GM19452 (cell line): ENCODE measurements around the gene C3orf70.
A peak's percentile ranks its signal among the peaks of the same experiment; 100 is the strongest.

ENCODE experiments used
- ATAC-seq: cut with Tn5 transposase; IDR thresholded peaks from one replicate; pipeline ENCODE4 v1.9.1; 2021; ENCODE audit not compliant: unreplicated experiment

C3orf70 gene, protein sequence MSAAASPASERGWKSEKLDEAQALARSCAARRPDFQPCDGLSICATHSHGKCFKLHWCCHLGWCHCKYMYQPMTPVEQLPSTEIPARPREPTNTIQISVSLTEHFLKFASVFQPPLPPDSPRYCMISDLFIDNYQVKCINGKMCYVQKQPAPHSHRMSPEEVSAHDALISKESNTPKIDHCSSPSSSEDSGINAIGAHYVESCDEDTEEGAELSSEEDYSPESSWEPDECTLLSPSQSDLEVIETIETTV

DNA sequence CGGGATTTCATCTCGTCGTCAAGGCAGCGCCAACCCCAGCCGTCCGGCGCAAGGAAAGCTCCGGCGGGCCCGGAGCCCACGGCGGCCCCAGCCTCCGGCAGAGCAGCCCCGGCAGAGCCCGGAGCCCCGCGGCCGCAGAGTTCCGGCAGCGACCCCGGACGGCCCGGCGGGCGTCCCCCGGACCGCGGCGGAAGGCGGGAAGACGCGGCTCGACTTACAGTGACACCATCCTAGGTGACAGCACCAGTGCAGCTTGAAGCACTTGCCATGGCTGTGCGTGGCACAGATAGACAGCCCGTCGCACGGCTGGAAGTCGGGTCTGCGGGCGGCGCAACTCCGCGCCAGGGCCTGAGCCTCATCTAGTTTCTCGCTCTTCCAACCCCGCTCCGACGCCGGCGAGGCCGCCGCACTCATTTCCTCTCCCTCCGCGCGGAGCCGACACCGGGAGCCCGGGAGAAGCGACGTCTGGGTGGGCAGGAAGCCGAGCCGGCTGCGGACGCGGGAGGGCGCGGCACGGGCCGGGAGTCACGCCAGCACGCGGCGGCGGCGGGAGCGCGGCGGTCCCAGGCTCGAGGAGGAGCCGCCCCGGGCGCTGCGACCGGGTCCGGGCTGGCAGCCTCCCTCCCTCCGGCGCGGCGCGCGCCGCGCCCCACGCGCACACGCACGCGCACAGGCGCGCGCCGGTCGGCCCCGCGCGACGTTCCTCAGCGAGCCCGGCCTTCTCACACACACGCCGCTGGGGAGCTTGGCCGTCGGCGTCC, at the start of gene C3orf70:
TSS of gene C3orf70 (minus strand) at position 651 of the 761 bp plus-strand sequence. CDS start at position 414, 237 bp downstream.
- ATAC-seq: no peak

DNA sequence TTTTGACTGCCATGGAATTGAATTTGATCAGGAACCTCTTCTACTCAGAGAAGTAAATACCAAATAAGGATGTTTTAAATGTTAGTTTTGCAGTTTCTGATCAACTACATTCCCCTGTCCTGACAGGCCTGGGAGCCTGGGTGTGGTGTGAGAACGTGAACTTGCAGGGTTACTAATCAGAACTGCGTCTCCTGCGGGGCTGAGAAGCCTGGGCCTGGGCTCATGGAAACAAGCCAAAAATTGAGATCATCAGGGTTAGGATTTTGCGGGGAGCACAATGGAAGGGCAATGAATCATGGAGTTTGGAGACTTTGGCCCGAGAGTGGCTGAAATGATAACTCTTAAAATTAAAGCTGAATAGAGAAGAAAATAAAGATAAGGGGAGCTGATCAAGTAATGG, 47.8 kb upstream of the C3orf70 start:
- ATAC-seq: no peak

DNA sequence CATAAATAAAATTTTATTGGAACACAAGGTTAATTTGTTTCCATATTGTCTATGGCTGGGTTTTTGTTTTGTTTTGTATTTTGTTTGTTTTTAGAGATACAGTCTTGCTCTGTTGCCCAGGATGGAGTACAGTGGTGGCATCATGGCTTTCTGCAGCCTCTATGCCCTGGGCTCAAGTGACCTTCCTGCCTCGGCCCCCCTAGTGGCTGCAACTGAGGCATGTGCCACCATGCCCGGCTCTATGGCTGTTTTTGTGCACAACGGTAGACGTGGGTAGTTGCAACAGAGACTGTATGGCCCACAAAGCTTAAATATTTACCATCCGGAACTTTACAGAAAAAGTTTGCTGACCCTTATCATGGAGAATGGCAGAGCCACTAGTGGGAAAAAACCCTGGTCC, 46.8 kb upstream of the C3orf70 start:
- ATAC-seq: no peak

DNA sequence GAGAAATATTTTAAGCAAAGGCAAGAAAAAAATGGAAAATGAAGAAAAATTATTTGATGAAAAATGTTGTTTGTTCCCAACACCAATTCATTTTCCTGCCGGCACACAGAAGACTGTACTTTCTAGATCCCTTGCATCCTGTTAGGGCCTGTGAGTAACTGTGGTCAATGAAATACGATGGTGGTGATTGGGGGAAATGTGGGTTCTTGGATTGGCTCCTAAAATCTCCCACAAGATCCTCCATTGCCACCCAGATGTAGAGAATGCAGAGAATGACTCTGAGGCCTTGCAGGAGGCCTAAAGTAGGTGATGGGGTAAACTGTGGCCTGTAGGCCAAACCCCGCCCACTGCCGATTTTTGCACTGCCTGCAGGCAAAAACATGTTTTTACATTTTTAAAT, 46.3 kb upstream of the C3orf70 start:
- ATAC-seq: no peak

DNA sequence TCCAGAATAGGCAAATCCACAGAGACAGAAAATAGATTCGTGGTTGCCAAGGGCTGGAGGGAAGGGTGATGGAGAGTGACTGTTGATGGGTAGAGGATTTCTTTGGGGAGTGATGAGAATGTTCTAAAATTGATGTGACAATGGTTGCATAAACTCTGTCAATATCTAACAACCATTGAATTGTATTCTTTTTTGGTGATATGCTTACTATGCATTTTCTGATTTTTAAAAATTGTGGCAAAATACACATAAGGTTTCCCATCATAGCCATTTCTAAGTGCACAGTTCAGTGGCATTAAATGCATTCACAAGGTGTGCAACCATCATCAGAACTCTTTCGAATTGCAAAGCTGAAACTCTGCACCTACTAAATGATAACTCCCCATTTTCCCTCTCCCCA, 44.2 kb upstream of the C3orf70 start:
- no peak for ATAC-seq

DNA sequence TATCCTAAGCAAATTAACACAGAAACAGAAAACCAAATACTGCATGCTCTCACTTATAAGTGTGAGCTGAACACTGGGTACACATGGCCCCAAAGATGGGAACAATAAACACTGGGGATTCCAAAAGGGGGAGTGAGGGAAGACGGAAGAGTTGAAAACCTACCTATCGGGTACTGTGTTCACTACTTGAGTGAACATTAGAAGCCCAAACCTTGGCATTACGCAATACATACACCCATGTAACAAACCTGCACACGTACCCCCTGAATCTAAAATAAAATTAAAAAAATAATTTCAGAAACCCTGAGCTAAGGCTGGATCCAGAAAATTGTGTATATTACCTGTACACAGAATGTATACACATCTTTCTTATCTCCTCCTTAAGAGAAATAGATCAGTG, 42.8 kb upstream of the C3orf70 start:
- ATAC-seq: no peak

DNA sequence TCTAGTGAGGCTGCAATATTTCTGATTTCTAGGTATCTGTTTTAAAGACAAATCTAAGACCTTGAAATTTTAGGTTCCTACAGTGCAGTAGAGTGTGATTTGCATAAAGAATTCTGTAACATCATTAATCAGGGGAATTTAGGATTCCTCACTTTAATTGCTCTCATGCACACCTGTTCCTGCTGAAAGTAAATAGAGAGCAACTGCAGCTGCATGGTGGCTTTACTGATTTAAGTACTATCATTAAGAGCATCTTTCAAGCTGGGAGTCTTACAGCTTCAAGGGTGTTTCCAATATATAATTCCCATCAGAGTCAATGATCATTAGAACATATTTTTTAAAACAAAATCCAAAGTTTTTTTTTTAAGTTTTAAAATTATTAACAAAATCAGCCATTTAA, 36.0 kb upstream of the C3orf70 start:
- ATAC-seq: no peak

DNA sequence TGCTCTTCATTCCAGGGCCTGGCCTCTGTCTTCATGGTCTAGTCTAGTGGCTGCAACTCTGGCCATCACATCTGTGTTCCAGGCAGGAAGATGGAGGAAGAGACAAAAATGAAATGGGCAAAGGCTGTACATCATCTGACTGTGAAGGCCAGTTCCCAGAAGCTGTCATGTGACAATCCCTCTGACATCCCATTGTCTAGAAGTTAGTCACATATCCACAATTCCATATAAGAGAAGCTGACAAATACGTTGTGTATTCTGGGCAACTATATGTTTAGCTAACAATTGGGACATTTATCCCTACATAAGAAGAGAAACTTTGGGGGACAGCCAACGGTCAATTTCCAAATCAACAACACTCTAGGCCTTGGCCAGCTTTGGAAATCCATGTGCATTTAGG, 34.5 kb upstream of the C3orf70 start:
- ATAC-seq: no peak

DNA sequence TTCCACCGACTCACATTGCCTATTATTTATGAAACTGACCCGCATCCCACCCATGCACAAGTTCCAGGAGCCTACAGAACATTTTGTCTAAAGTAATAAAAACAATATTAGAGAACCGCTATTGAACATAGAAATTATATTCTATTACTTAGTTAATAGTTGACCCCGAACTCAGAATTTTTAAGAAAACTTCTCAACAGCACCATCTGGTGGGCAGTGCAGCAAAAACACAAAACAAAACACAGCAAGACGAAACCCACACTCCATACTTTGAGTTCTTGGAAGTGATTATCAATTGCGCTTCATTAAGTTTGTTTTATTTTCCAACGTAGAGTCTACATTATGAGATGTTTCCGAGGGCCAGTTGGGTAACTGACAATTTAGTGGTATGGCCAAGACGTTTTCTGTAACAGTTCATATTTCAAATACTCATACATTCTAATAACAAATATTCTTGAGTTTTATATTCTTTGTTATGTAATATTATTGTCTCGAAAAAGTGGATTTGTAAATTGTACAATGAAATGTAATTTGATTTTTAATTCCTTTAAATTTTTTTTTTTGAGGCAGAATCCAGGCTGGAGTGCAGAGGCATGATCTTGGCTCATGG, 24.0 kb upstream of the C3orf70 start:
- no peak for ATAC-seq

DNA sequence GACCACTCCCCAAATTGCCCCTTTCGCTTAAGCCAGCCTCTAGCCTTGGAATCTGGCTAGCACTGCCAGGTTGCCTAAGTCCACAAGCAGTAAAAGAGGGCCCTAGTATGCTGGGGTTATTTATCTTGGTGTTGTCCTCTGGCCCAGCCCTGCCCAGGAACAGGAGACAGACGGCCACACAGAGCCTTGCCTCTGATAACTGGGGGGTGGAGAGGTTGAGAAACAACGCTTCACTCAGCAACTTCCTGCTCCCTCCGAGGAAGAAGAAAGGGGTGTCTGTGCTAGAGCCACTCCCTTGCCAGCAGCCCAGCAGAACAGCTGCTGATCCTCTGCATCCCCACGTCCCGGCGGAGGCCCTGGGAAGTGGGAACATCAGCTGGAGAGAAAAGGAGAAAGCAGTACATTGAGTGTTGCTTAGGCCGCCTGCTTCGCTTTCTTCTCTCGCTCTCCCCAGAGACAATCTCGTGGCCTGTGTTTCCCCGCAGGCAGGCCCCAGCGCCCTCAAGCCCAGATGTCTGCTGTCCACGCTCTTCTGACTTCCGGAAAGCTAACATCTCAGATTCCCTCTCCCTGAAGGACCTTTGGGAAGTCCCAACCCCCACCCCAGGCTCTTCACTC, 22.6 kb upstream of the C3orf70 start:
- peak; percentile 63 for ATAC-seq

DNA sequence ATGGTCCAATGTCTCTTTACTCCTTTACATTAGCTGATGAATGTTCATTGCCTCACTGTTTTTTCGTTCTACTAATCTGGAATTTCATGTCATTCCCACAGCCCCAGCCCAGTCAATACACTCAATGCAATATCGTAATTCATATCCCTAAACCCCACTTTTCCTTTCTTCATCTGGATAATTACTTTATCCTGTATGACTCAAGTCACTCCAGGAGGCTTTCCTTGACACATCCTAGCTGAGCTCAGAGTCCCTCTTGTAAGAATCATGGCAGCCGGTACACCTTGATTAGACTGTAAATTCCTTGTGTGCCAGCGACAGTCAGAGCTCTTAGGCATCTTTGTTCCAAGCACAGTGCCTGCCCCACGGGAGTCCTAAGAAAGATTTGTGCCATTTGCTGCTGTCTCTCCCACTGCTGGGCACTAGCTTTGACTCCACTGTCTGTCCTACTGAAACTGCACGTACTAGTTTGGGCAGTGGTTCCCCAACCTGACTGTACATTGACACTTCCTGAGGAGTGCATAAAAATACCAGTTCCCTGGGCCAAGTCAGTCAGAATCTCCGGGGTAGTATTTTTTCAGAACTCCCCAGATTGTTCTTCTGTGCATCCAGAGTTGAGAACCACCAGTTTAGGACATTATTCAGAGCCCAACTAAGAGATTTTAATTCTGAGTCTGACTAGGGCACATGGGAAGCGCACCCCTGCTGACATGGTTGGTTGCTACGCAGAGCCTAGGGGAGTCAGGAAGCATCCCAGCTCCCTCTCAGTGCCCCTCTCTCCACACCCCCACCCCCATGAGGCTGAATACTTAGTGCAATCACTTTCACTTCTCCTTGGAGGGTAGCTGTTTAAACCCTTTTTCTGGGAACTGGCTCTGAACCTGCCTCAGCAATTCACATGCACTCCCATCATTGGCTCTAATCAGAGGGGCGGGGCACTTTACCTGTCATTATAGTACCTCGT, 19.5 kb upstream of the C3orf70 start:
- no peak for ATAC-seq

DNA sequence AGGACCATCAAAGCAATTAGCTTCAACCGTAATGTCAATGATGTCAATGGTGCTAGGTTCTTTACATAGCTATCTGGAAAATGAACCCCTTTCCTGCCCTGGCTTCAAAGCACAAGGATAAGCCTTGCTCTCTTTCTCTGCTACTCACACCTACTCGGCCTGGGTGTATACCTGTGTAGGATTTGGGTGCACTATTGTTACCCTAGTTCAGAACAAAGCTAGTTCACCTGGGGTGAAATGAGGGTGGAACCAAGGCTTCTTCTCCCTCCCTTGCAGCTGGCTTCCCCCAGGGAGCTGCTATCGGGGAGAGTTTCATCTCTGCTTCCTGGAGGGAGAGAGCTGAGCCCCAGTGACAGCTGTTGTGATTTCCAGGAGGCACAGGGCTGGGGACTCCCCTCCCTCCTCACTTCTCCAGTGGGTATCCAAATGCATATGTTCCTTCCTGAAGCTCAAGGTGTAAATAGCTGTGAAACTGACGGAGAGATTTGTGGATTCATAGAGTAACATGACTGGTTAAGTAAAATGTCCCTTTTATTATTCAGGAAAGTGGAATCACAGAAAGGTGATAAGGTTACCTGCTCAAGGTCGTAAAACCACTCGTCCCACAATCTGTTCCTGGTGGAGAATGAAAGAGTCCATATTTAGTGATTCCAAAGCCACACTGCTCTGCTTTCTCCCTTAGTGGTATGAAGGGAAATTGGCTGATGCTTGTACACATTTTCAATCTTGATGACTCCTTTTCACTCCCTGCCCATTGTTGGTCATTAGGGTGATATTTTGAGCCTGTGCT, 11.8 kb upstream of the C3orf70 start:
- no peak for ATAC-seq

DNA sequence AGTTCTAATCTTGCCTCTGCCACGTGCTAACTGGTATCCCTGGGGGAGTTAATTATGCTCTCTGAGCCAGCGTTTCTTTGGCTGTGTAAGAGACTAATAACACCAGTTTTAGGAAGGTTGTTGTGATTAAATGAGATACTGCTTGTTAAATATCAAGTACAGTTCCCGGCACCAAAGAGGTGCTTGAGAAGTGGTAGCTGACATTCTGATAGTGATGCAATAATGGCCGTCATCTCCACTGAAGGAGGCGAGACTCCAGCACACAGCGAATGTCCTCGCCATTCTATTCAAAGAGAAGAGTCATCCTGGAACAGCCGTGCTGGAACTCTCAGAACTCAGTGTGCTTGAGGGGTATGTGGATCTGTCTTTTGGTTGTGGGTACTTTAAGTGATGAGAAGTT, 9.8 kb upstream of the C3orf70 start:
- no peak for ATAC-seq

DNA sequence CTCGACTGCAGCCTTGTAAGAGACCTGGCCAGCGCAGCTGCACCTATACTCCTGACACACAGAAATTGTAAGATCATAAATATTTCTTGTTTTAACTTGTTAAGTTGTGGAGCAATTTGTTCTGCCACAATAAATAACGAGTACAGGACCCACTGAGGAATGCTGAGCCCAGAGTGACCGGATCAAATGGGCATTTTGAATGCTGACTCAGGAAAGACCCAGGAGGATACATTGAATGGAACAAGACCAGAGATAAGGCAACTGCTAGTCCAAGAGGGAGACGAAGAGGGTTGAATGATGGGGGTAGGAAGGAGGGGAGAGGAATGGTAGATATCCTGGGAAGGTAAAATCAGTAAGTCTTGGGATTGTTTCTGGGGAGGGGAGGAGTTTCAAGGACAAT, 8.9 kb upstream of the C3orf70 start:
- ATAC-seq: no peak

DNA sequence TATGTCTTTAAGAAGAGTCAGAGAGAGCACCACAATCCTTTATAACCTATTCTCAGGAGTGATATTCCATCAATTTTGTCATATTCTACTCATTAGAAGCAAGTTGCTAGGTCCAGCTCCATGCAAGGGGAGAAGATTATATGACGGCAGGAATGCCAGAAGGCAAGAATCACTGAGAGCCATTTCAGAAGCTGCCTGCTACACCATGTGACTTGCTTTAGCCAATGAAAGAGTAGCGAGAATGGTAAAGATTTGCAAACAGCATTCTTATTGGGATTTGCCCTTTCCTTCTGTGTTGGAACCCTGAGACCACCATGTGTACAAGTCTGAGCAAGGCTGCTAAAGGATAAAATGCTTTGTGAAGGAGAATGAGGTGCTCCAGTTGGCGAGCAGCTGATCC, 4.5 kb upstream of the C3orf70 start:
- ATAC-seq: no peak

DNA sequence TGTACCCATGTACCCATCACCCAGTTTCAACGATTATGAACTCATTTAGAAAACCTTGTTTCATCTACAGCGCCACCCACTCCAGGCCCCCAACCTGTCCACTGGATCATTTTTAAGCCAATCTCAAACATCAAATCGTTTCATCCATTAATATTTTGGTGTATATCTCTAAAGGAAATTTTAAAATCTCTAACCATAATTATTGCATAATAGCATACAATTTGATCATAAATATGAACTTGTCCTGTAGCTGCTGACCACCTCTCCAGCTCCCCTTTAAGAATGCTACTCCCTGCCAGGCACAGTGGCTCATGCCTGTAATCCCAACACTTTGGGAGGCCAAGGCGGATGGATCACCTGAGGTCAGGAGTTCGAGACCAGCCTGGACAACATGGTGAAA, 2.8 kb upstream of the C3orf70 start:
- no peak for ATAC-seq

DNA sequence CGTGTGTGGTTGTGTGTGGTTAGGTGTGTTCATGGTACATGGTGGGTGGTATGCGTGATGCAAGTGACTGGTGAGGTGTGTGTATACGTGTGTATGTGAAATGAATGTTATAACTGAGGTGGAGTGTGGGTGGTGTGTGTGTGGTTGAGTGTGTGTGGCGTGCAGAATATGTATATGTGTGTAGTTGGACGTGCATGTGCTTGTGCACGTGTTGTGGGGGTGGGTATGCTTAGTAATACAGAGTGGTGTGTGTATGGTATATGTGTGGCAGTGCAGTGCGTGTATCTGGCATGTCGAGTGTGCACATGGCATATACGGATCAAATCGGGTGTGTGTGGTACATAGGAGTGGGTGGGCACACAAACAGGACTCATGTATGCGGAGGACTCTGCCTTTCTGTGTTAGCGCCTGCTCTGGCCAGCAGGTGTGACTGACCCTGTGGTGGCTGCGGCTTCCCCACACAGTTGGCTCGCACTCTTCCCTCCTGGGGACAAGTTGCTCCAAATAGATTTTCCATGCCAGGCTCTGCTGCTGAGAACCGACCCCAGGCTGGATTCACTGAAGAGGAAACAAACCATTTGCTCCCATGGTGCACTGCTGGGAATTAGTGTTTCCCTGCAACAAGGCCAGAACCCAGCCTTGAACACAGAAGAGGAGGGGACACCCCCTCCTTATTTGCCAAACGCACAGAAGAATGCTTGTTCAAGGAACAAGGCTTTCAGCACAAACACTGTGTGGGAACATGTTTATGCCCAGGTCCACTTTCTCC, 1.2 kb upstream of the C3orf70 start:
- ATAC-seq: no peak

DNA sequence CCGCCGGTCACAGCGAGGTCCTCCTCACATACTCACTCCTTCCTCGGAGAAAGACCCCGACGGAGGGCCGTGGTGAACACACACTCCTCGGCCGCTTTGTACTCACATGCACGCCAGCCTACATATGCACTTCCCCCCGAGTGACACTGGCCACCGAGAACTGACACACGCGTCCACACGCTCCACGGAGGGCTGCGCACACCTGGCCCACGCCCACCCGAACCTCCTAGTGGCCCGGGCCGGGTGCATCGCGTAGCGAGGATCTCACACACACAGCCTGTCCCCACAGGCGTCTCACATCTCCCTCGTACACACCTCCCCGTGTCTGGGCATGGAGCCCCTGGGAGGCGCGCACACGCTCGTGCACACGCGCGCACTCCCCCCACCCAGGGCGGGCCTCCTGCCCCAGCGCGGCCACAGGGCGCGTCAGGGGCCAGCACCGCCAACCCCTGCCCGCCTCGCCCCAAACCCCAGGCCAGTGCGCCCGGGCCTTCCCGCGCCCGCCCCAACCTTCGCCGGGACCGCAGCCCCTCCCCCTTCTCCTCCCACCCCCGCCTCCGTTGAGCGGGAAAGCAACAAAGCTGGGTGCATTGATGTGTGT, 411 bp upstream of the C3orf70 start:
- no peak for ATAC-seq

DNA sequence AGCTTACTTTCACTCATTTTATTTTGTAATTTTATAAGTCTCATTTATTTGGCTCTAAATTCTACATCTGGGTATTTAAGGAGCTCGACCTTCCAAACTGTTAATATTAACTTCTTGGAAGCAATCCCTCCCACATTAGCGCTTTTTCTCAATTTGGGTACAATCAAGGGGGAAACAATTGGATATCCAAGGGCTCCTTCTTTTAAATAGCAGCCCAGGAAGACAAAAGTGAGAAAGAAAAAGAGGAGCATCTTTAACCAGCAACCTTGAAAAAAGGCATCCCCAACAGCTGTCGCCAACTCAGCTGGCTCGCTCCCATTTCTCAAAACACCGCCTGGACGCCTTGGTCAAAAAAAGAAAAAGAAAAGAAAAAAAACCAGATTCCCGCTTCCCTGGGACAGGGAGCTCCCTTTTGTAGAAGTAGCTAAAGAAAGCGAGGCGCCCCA, 873 bp downstream of the C3orf70 start:
- no peak for ATAC-seq
